ENCODE data around the gene ADGRG6.

DNA sequence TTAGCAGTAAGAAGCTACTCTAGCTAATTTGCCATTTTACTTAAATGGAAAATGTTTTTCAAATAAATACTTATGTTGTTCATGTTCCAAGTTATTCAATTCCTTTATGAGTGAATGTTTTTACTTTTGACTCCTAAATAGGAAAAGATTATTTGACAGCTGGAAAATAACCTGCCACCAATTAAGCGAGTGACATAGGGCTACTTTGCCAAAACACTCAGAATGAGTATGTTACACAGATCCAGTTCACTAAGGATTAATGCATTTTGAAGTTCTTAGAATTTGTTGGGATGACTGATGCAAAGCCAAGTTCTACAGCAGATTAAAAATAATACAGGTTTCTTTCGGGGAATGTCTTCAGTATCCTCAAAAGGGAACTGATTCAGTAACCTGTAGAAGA is 144.4 kb downstream of the ADGRG6 start:
- TF ChIP-seq, protein P1, sequence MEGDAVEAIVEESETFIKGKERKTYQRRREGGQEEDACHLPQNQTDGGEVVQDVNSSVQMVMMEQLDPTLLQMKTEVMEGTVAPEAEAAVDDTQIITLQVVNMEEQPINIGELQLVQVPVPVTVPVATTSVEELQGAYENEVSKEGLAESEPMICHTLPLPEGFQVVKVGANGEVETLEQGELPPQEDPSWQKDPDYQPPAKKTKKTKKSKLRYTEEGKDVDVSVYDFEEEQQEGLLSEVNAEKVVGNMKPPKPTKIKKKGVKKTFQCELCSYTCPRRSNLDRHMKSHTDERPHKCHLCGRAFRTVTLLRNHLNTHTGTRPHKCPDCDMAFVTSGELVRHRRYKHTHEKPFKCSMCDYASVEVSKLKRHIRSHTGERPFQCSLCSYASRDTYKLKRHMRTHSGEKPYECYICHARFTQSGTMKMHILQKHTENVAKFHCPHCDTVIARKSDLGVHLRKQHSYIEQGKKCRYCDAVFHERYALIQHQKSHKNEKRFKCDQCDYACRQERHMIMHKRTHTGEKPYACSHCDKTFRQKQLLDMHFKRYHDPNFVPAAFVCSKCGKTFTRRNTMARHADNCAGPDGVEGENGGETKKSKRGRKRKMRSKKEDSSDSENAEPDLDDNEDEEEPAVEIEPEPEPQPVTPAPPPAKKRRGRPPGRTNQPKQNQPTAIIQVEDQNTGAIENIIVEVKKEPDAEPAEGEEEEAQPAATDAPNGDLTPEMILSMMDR (conservative IDR thresholded peaks at IDR 0.05): no peak
- no peak for TF ChIP-seq EZH2 (IDR thresholded peaks at IDR 0.05; ENCODE audit: low read depth)
